Measurements from ENCODE around the gene E2F4. TPM values are rescaled to one million over a fixed set of nuclear protein-coding genes. Genes with fewer than 3 reads are reported as not detected.

The E2F4 gene
- total and polyA plus RNA-seq, 2 donors, result 46.9 to 47.7 TPM

- Histone ChIP-seq H3K4me3 (ENCODE audit: low read length in 2 of 2) (no peak overlapping the region), H3K27me3 (ENCODE audit: control insufficient read depth in 2 of 2, insufficient read depth in 1 of 2, low read length in 1 of 2) (peaks cover 84 to 99% of the 10 kb centered on the region in 2 donors), H3K27ac (ENCODE audit: low read depth in 1 of 2, low read length in 1 of 2) (no peak overlapping the region), H3K9me3 (ENCODE audit: control insufficient read depth in 2 of 2, insufficient read depth in 1 of 2, low read length in 1 of 2) (peaks cover 0 to 25% of the 10 kb centered on the region in 2 donors), H3K36me3 (ENCODE audit: control insufficient read depth in 2 of 2, insufficient read depth in 2 of 2, low read length in 1 of 2) (peaks cover 0 to 3% of the 10 kb centered on the region in 2 donors), H3K4me1 (ENCODE audit: control insufficient read depth in 2 of 2, insufficient read depth in 2 of 2, low read length in 2 of 2) (peaks cover 10 to 45% of the 10 kb centered on the region in 2 donors)
- WGBS, result 2% methylated on average over 34 of the region's 34 CpGs
- no peak for DNase-seq (ENCODE audit: low read depth in 6 of 9, low spot score in 9 of 9)
Measured at GRCh38 chr16:67163999-67164558, 27.9 kb upstream of the E2F4 start.

DNA sequence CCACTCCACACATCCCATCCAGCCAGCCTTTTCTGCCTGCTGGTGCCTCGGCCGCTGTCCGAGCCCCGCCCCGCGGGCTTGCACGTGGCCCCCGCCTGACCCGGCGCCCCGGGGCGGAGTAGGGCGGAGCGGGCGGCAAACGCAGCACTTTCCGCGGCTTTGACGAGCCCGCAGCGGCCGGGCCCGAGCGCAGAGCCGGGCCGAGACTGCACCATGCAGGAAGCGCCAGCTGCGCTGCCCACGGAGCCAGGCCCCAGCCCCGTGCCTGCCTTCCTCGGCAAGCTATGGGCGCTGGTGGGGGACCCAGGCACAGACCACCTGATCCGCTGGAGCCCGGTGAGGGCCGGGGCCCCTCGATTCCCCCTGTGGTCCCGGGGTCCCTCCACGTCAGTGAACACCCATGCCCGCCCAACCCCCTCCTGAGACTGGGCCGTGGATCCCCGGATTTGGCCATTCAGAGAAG lies 27.3 kb upstream of the E2F4 start, which contains the start of gene HSF4:
TSS of gene HSF4 (plus strand) at position 147 of the 463 bp plus-strand sequence. CDS start at position 214, 67 bp downstream.
- Histone ChIP-seq H3K4me1 (ENCODE audit: control insufficient read depth in 2 of 2, insufficient read depth in 2 of 2, low read length in 2 of 2) (peaks cover 8 to 41% of the 10 kb centered on the region in 2 donors), H3K27me3 (ENCODE audit: control insufficient read depth in 2 of 2, insufficient read depth in 1 of 2, low read length in 1 of 2) (peaks cover 89 to 99% of the 10 kb centered on the region in 2 donors), H3K27ac (ENCODE audit: low read depth in 1 of 2, low read length in 1 of 2) (no peak within 1 kb of the TSS), H3K4me3 (ENCODE audit: low read length in 2 of 2) (no peak within 1 kb of the TSS), H3K9me3 (ENCODE audit: control insufficient read depth in 2 of 2, insufficient read depth in 1 of 2, low read length in 1 of 2) (peaks cover 0 to 25% of the 10 kb centered on the region in 2 donors), H3K36me3 (ENCODE audit: control insufficient read depth in 2 of 2, insufficient read depth in 2 of 2, low read length in 1 of 2) (peaks cover 0 to 3% of the 10 kb centered on the region in 2 donors)
- WGBS, result 3% methylated on average over 41 of the region's 41 CpGs
- no peak for DNase-seq (ENCODE audit: low read depth in 6 of 9, low spot score in 9 of 9)

GRCh38 chr16:67165121-67166078 lies 26.6 kb upstream of the E2F4 start:
- Histone ChIP-seq H3K27me3 (ENCODE audit: control insufficient read depth in 2 of 2, insufficient read depth in 1 of 2, low read length in 1 of 2) (peaks cover 97 to 100% of the 10 kb centered on the region in 2 donors), H3K9me3 (ENCODE audit: control insufficient read depth in 2 of 2, insufficient read depth in 1 of 2, low read length in 1 of 2) (peaks cover 0 to 25% of the 10 kb centered on the region in 2 donors), H3K27ac (ENCODE audit: low read depth in 1 of 2, low read length in 1 of 2) (no peak overlapping the region), H3K36me3 (ENCODE audit: control insufficient read depth in 2 of 2, insufficient read depth in 2 of 2, low read length in 1 of 2) (peaks cover 0 to 3% of the 10 kb centered on the region in 2 donors), H3K4me1 (ENCODE audit: control insufficient read depth in 2 of 2, insufficient read depth in 2 of 2, low read length in 2 of 2) (peaks cover 11 to 41% of the 10 kb centered on the region in 2 donors), H3K4me3 (ENCODE audit: low read length in 2 of 2) (no peak overlapping the region)
- WGBS, result 8% methylated on average over 85 of the region's 85 CpGs
- DNase-seq (ENCODE audit: low read depth in 6 of 9, low spot score in 9 of 9), result no peak

DNA sequence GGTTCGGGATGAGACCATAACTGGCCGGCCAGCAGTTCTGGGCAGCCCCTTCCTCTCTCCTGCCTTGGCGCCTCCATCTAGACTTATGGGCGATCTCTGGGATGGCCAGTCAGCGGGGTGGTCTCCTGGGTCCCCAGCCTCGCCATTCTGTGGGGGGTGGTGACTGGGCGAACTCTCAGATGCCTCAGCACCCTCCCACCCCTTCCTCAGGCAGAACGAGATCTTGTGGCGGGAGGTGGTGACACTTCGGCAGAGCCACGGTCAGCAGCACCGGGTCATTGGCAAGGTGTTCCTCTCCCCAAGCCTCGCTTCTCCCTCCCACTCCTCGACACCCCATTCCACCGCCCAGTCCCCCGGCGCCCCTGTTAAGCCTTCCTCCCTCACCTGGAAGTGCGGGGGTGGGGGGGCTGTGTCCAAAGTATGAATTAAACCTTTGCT lies 25.8 kb upstream of the E2F4 start:
- WGBS, result 30% methylated on average over 18 of the region's 18 CpGs
- no peak for DNase-seq (ENCODE audit: low read depth in 6 of 9, low spot score in 9 of 9)
- peaks cover 0 to 22% of the 10 kb centered on the region in 2 donors for H3K9me3 ChIP-seq (ENCODE audit: control insufficient read depth in 2 of 2, insufficient read depth in 1 of 2, low read length in 1 of 2)
- no peak overlapping the region for H3K4me3 ChIP-seq (ENCODE audit: low read length in 2 of 2)
- H3K4me1 ChIP-seq (ENCODE audit: control insufficient read depth in 2 of 2, insufficient read depth in 2 of 2, low read length in 2 of 2), result peaks cover 10 to 38% of the 10 kb centered on the region in 2 donors
- H3K27me3 ChIP-seq (ENCODE audit: control insufficient read depth in 2 of 2, insufficient read depth in 1 of 2, low read length in 1 of 2), result peaks cover 97 to 100% of the 10 kb centered on the region in 2 donors
- peaks cover 0 to 3% of the 10 kb centered on the region in 2 donors for H3K36me3 ChIP-seq (ENCODE audit: control insufficient read depth in 2 of 2, insufficient read depth in 2 of 2, low read length in 1 of 2)
- H3K27ac ChIP-seq (ENCODE audit: low read depth in 1 of 2, low read length in 1 of 2), result no peak overlapping the region

- WGBS, result 72% methylated on average over 5 of the region's 5 CpGs
- Histone ChIP-seq H3K4me1 (ENCODE audit: control insufficient read depth in 2 of 2, insufficient read depth in 2 of 2, low read length in 2 of 2) (peaks cover 8 to 32% of the 10 kb centered on the region in 2 donors), H3K27ac (ENCODE audit: low read depth in 1 of 2, low read length in 1 of 2) (no peak overlapping the region), H3K36me3 (ENCODE audit: control insufficient read depth in 2 of 2, insufficient read depth in 2 of 2, low read length in 1 of 2) (peaks cover 0 to under 1% of the 10 kb centered on the region in 2 donors), H3K4me3 (ENCODE audit: low read length in 2 of 2) (no peak overlapping the region), H3K27me3 (ENCODE audit: control insufficient read depth in 2 of 2, insufficient read depth in 1 of 2, low read length in 1 of 2) (peaks cover 97 to 100% of the 10 kb centered on the region in 2 donors), H3K9me3 (ENCODE audit: control insufficient read depth in 2 of 2, insufficient read depth in 1 of 2, low read length in 1 of 2) (peaks cover 0 to 17% of the 10 kb centered on the region in 2 donors)
- DNase-seq (ENCODE audit: low read depth in 6 of 9, low spot score in 9 of 9), result no peak
Measured at GRCh38 chr16:67166598-67167168, 25.3 kb upstream of the E2F4 start.

DNA sequence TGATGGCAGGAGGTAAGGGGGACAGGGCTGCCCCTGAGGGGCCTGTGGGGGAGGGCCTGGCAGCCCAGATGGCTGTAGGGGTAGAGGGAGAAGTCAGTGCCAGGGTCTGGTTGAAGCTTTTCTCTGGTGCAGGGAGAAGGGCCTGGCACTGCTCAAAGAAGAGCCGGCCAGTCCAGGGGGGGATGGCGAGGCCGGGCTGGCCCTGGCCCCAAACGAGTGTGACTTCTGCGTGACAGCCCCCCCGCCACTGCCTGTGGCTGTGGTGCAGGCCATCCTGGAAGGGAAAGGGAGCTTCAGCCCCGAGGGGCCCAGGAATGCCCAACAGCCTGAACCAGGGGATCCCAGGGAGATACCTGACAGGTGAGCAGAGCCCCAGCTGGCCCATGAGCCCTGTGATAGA lies 24.4 kb upstream of the E2F4 start:
- Histone ChIP-seq H3K4me1 (ENCODE audit: control insufficient read depth in 2 of 2, insufficient read depth in 2 of 2, low read length in 2 of 2) (peaks cover 8 to 27% of the 10 kb centered on the region in 2 donors), H3K9me3 (ENCODE audit: control insufficient read depth in 2 of 2, insufficient read depth in 1 of 2, low read length in 1 of 2) (peaks cover 1 to 15% of the 10 kb centered on the region in 2 donors), H3K36me3 (ENCODE audit: control insufficient read depth in 2 of 2, insufficient read depth in 2 of 2, low read length in 1 of 2) (no peaks in the 10 kb centered on the region), H3K27me3 (ENCODE audit: control insufficient read depth in 2 of 2, insufficient read depth in 1 of 2, low read length in 1 of 2) (peaks cover 93 to 100% of the 10 kb centered on the region in 2 donors), H3K27ac (ENCODE audit: low read depth in 1 of 2, low read length in 1 of 2) (no peak overlapping the region), H3K4me3 (ENCODE audit: low read length in 2 of 2) (no peak overlapping the region)
- DNase-seq (ENCODE audit: low read depth in 6 of 9, low spot score in 9 of 9), result no peak
- 95% methylated on average over 7 of the region's 7 CpGs for WGBS

- no peak overlapping the region for H3K27ac ChIP-seq (ENCODE audit: low read depth in 1 of 2, low read length in 1 of 2)
- peaks cover 3 to 22% of the 10 kb centered on the region in 2 donors for H3K4me1 ChIP-seq (ENCODE audit: control insufficient read depth in 2 of 2, insufficient read depth in 2 of 2, low read length in 2 of 2)
- H3K9me3 ChIP-seq (ENCODE audit: control insufficient read depth in 2 of 2, insufficient read depth in 1 of 2, low read length in 1 of 2), result peaks cover 1 to 12% of the 10 kb centered on the region in 2 donors
- H3K4me3 ChIP-seq (ENCODE audit: low read length in 2 of 2), result no peak overlapping the region
- 61% methylated on average over 9 of the region's 9 CpGs for WGBS
- peaks cover 89 to 100% of the 10 kb centered on the region in 2 donors for H3K27me3 ChIP-seq (ENCODE audit: control insufficient read depth in 2 of 2, insufficient read depth in 1 of 2, low read length in 1 of 2)
- no peaks in the 10 kb centered on the region for H3K36me3 ChIP-seq (ENCODE audit: control insufficient read depth in 2 of 2, insufficient read depth in 2 of 2, low read length in 1 of 2)
- no peak for DNase-seq (ENCODE audit: low read depth in 6 of 9, low spot score in 9 of 9)
Measured at GRCh38 chr16:67169011-67169451, 22.9 kb upstream of the E2F4 start.

DNA sequence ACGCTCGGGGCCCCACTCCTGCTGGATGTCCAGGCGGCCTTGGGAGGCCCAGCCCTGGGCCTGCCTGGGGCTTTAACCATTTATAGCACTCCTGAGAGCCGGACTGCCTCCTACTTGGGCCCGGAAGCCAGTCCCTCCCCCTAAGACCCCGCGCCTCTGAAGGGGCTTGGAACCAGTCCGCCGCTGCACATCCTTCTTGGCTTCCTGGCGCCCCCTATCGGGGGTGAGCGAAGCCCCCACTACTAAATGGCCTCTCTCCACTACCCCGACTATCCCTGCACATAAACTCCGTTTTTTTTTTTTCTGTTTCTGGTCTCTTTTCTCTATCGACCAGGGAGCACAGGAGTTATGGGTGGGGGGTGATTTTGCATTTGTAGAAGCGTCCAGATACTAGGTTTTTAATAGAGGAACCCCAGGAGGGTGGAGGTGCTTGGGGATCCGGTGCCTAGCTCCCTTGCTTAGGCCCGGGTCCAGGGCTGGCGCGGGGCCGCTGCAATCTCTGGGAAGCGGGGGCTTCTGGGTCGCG lies 22.2 kb upstream of the E2F4 start:
- WGBS, result 10% methylated on average over 24 of the region's 24 CpGs
- peaks cover 87 to 100% of the 10 kb centered on the region in 2 donors for H3K27me3 ChIP-seq (ENCODE audit: control insufficient read depth in 2 of 2, insufficient read depth in 1 of 2, low read length in 1 of 2)
- DNase-seq (ENCODE audit: low read depth in 6 of 9, low spot score in 9 of 9), result no peak

More for the DNA sequence above, 22.2 kb upstream of the E2F4 start:
- H3K27ac ChIP-seq (ENCODE audit: low read depth in 1 of 2, low read length in 1 of 2), result peak overlapping the region in 1 of 2 donors; percentile 46
- H3K9me3 ChIP-seq (ENCODE audit: control insufficient read depth in 2 of 2, insufficient read depth in 1 of 2, low read length in 1 of 2), result peaks cover 1 to 14% of the 10 kb centered on the region in 2 donors
- peak overlapping the region in 1 of 2 donors; percentile 35 for H3K4me3 ChIP-seq (ENCODE audit: low read length in 2 of 2)
- no peaks in the 10 kb centered on the region for H3K36me3 ChIP-seq (ENCODE audit: control insufficient read depth in 2 of 2, insufficient read depth in 2 of 2, low read length in 1 of 2)
- H3K4me1 ChIP-seq (ENCODE audit: control insufficient read depth in 2 of 2, insufficient read depth in 2 of 2, low read length in 2 of 2), result peaks cover 6 to 27% of the 10 kb centered on the region in 2 donors

All from thymus (tissue), 11 donors.